HFFc6 (cell line): Measurements from ENCODE around the gene TRIM63. TPM values are rescaled to one million over a fixed set of nuclear protein-coding genes. Genes with fewer than 3 reads are reported as not detected.

Experiments
- DNase-seq: peaks from one replicate; pipeline ENCODE4 v3.0.0-alpha.2; 2018
- H3K27ac Mint-ChIP-seq: 2 replicates; pipeline ENCODE4 v1.8.0; 2020; ENCODE audit warnings: mild to moderate bottlenecking, mixed read lengths
- H3K27me3 Mint-ChIP-seq: 2 replicates; pipeline ENCODE4 v1.8.0; 2021; ENCODE audit warnings: mild to moderate bottlenecking, moderate library complexity, mixed read lengths; ENCODE audit not compliant: insufficient read depth
- H3K36me3 Mint-ChIP-seq: 2 replicates; pipeline ENCODE4 v1.8.0; 2021; ENCODE audit warnings: low read depth, mixed read lengths
- H3K4me1 Mint-ChIP-seq: 2 replicates; pipeline ENCODE4 v1.8.0; 2020; ENCODE audit warnings: low read depth, mixed read lengths
- H3K4me3 Mint-ChIP-seq: 2 replicates; pipeline ENCODE4 v1.8.0; 2020; ENCODE audit warnings: mild to moderate bottlenecking, moderate library complexity, mixed read lengths
- H3K9me3 Mint-ChIP-seq: 2 replicates; pipeline ENCODE4 v1.8.0; 2020; ENCODE audit warnings: mild to moderate bottlenecking, mixed read lengths
- CTCF ChIP-seq: fragments of 200-600 bp; sonication (generic); IDR thresholded peaks from 2 replicates; pipeline ENCODE4 v1.5.0; 2021; ENCODE audit warnings: antibody characterized with exemption, mild to moderate bottlenecking
- long read RNA-seq: library from polyadenylated mRNA; unstranded; transcript quantifications from one replicate; pipeline ENCODE4 v2.0.0, GENCODE V29; 2019
- total RNA-seq, 6 experiments: library from RNA; stranded (reverse); fragmentation: NEBNext Ultra II Directional; extraction: Animal tissue kit (Norgen Biotek cat#: 25700); gene quantifications; 2 replicates in 1 of 6; 3 replicates in 5 of 6; pipeline ENCODE4 v1.2.3, GENCODE V29; 2021

The TRIM63 gene
- not detected for total RNA-seq
- long read RNA-seq, result 0 reads

DNA sequence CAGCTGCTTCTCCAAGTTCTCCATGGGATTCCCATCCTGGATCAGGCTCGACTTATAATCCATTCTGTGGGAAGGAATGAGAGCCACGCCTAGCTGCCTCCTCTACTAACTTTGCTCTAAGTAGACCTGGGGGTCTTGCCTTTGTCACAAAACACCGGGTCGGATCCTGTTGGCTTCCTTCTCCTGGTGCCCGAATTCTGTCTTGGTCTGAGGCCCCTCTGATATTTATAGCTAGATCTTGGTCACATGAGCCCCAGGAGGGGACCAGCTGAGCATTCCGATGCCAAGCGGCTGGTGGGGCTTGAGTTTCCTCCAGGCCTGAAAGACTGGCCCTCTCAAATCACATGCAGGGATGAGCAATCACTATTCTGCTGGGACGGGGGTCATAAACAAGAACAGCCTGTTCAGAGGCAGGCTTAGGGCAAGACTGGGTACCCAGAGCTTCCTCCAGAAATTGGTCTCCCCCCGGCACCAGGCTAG lies at the start of gene TRIM63:
TRIM63 (minus strand) TSS at position 199 of the 480 bp plus-strand sequence; CDS start at position 63, 136 bp downstream.
- DNase-seq, result no peak
- no peak within 1 kb of the TSS for H3K4me3 Mint-ChIP-seq
- no peak for TF ChIP-seq CTCF

DNA sequence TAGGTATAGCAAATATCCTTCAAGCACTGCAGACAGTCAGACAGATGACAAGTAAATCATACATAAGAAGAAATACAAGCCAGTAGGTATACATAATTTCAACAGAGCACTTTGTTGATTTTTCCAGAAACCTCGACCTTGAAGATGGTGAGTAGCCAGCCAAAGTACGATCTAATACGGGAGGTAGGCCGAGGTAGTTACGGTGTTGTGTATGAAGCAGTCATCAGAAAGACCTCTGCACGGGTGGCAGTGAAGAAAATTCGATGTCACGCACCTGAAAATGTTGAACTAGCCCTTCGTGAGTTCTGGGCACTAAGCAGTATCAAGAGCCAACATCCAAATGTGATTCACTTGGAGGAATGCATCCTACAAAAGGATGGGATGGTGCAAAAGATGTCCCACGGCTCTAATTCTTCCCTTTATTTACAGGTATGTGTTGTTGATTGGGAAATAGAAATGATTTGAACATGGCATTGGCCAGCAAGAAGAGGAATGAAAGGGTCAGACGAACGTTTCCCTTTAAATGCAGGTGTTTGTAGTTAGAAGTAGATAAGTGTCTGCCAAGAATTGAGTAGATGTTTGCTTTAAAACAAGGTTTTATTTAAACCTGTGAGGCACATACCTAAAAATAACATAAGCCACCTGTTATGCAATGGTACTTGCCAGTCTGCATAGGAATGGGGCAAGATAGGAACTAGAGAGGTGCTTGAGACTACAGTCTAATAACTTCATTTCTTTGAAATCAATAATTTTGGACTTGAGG lies 46.9 kb upstream of the TRIM63 start:
- H3K4me1 Mint-ChIP-seq, result peaks cover 22% of the 10 kb centered on the region
- DNase-seq, result no peak
- no peak overlapping the region for H3K4me3 Mint-ChIP-seq
- no peak overlapping the region for H3K27ac Mint-ChIP-seq
- H3K9me3 Mint-ChIP-seq, result no peaks in the 10 kb centered on the region
- no peaks in the 10 kb centered on the region; the same call in 1 of the 2 replicates for H3K27me3 Mint-ChIP-seq
- TF ChIP-seq CTCF, result no peak
- peaks cover 11% of the 10 kb centered on the region; the same call in 1 of the 2 replicates for H3K36me3 Mint-ChIP-seq

More for the DNA sequence above, at the start of gene TRIM63:
- H3K27me3 Mint-ChIP-seq, result peaks cover 58% of the 10 kb centered on the region
- H3K27ac Mint-ChIP-seq, result no peak within 1 kb of the TSS
- H3K9me3 Mint-ChIP-seq, result no peaks in the 10 kb centered on the region
- no peaks in the 10 kb centered on the region for H3K36me3 Mint-ChIP-seq
- no peaks in the 10 kb centered on the region for H3K4me1 Mint-ChIP-seq

DNA sequence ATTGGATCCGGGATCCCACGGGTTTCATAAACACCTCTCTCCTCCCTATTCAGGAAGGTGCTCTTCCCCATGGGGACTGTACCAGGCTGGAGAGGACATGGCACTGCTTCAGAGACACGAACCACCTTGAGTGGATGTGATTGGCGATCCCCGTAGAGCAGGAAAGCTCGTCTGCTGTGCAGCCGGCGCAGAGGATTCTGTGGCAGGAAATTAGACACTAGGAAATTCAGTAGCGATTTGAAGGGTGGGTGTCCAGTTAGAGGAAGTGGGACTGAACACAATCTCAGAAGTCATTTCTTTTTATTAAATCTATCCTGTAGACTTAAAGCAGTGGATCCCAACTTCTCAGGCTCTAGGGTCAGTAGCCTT lies 45.0 kb upstream of the TRIM63 start:
- Mint-ChIP-seq H3K4me1 (peaks cover 22% of the 10 kb centered on the region), H3K27me3 (no peaks in the 10 kb centered on the region), H3K4me3 (peak overlapping the region; percentile 94), H3K9me3 (no peaks in the 10 kb centered on the region), H3K27ac (peak overlapping the region; percentile 70), H3K36me3 (peaks cover 5% of the 10 kb centered on the region; the same call in 1 of the 2 replicates)
- DNase-seq, result no peak
- TF ChIP-seq CTCF, result no peak

DNA sequence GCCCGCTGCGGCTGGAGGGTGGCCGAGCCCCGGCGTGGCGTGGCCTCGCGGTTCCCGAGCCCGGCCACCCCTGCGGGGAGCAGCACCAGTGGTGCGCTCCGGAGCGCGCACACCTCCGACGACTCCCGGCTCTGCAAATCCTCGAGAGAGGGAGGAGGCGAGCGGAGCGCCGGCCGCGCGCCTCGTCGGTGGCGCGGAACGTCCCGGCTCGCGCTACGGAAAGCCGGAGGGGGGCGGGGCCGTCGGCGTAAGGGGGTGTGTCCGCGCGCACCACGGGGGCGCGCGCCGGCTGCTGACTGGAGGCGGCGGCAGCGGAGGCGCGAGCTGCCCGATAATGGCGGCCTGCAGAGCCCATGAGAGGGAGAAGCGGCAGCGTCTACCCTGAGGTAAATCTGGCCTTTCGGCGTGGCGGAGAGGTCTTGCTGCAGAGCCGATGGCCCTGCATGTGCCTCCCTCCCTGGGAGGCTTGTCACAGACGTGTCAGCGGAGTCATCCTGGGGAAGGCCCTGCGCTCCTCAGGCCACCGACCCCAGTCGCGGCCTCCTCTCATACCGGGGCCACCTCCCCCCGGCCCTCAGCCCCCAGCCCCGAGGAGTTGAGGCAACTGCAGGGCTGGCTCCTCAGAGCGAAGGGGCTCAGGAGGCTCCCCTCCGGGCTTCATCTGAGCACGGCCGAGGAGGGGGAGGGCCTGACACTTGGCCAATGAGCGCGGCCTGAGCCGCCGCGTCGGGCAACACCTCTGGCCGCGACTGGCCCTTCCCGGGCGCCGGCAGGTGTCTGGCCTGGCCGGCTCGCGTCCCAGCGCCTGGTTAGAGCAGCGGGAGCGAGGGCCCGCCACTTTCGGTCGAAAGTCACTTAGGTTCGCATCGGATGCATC lies 44.3 kb upstream of the TRIM63 start, which contains the start of gene PDIK1L:
PDIK1L (plus strand) TSS at position 295 of the 877 bp plus-strand sequence. CDS start 2,485 bp downstream, outside the sequence.
- peak within 1 kb of the TSS; percentile 84 for H3K27ac Mint-ChIP-seq
- H3K9me3 Mint-ChIP-seq, result no peaks in the 10 kb centered on the region
- peaks cover 22% of the 10 kb centered on the region for H3K4me1 Mint-ChIP-seq
- no peak for TF ChIP-seq CTCF
- H3K4me3 Mint-ChIP-seq, result peak within 1 kb of the TSS; percentile 95
- peak; percentile 93 for DNase-seq
- no peaks in the 10 kb centered on the region for H3K27me3 Mint-ChIP-seq
- peaks cover 5% of the 10 kb centered on the region; the same call in 1 of the 2 replicates for H3K36me3 Mint-ChIP-seq

- Mint-ChIP-seq H3K27me3 (no peaks in the 10 kb centered on the region), H3K9me3 (no peaks in the 10 kb centered on the region), H3K27ac (peak overlapping the region; percentile 73), H3K4me1 (peaks cover 22% of the 10 kb centered on the region), H3K36me3 (peaks cover 5% of the 10 kb centered on the region; the same call in 1 of the 2 replicates), H3K4me3 (peak overlapping the region; percentile 95)
- peak; percentile 54 for DNase-seq
- TF ChIP-seq CTCF, result peak; percentile 28; the same call in 1 of the 2 replicates
Observed at GRCh38 chr1:26110731-26111529, 43.5 kb upstream of the TRIM63 start.
